G401 (cell line): Measurements from ENCODE around the gene MORN2. TPM values are rescaled to one million over a fixed set of nuclear protein-coding genes. Genes with fewer than 3 reads are reported as not detected.
A peak's percentile ranks its signal among the peaks of the same experiment; 100 is the strongest.
"Not testable (repeated sequence)": the region's sequence is repeated elsewhere in the genome, so short reads cannot be mapped to it uniquely, and the experiment has no call there.

Source experiments
- DNase-seq: peaks from one replicate; pipeline ENCODE4 v3.0.0-alpha.2; 2015; ENCODE audit warnings: low spot score
- in situ Hi-C: cut with HindIII; loops from 2 replicates; pipeline ENCODE4 v1.10.0; 2016; ENCODE audit warnings: low sequenced_read_pairs, mixed read lengths
- total RNA-seq: library from RNA; depleted of rRNA; stranded (reverse); fragments of >200 nt; shearing (Covaris generic); gene quantifications from 2 replicates; pipeline ENCODE4 v1.2.3, GENCODE V29; 2014; rRNA removed

The MORN2 gene
- 29.6 and 30.5 TPM in 2 replicates for total RNA-seq

DNA sequence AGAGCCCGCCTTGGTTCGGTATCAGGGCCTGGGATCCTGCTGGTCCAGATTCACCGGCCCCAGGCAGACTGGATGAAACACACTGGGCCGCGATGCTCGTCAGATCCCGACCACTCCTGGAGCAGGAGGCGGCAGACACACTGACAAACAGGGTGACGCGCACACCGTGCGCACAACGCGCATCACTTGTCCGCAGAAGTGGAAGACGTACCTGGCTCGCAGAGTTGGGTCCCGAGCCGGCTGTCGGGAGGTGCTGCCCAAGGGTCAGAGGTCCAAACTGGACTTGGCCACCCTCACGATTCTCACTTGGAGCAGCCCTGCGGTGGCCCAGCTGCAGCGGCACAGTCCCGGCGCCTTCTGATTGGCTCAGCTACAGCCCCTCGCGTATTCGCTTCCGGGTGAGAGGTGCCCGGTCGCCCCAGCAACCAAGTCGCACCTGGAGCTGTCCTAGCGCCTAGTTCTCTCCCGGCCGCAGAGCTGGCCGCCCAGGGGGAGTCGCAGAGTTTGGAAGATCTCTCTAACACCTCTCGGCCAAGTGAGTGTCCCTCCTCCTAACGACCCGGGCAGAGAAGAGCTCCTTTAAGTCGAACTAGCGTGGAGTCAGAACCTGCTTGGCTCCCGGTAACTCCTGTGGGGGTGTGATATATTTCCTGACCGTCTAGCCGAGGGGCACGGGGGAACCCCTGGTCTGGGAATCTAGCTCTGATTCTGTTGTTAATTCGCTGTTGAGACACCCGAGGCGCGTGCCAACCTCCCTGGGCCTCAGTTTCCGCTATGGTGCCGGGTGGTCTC, at the start of gene MORN2, which contains the start of gene DHX57:
Gene MORN2 (plus strand): TSS at position 401 of the 792 bp plus-strand sequence.
Gene DHX57 (minus strand): TSS at position 359 of the 792 bp plus-strand sequence. CDS start 7,529 bp downstream, outside the sequence.
- DNase-seq = peak; percentile 89
- in situ Hi-C loops = no loop called here

DNA sequence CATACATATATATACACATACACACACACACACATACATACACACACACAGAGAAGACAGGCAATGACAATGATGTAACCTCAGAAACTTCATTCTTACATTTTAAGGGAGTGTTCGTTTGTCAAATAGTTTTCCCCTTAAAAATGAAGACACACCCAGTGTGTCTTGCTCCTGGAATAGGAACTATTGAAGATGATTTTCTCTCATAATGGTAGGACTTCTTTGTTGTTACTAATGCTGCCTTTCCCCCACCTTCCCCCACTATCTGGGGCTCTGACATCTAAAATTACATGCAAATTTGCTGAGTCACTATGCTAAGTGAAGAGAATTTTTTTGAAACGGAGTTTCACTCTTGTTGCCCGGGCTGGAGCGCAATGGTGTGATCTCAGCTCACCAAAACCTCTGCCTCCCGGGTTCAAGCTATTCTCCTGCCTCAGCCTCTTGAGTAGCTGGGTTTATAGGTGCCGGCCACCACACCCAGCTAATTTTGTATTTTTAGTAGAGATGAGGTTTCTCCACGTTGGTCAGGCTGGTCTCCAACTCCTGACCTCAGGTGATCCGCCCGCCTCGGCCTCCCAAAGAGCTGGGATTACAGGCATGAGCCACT, 48.1 kb upstream of the MORN2 start:
- in situ Hi-C loops, DNase-seq: not testable (repeated sequence)

DNA sequence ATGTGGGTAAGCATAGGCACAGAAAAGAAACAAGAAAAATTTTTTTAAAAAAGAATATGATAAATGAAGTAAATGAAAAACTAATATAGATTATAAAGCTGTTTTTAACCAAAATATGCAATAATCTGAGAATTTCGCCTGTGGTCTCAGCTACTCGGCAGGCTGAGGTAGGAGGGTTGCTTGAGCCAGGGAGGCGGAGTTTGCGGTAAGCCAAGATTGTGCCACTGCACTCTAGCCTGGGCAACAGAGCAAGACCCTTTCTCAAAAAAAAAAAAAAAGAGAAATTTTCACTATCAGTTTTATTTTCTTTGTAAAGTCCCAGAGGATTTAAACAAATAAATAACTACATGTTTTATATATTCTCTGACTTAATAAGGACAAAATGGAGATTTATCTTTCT, 47.3 kb upstream of the MORN2 start:
- DNase-seq = no peak
- in situ Hi-C loops = no loop called here

DNA sequence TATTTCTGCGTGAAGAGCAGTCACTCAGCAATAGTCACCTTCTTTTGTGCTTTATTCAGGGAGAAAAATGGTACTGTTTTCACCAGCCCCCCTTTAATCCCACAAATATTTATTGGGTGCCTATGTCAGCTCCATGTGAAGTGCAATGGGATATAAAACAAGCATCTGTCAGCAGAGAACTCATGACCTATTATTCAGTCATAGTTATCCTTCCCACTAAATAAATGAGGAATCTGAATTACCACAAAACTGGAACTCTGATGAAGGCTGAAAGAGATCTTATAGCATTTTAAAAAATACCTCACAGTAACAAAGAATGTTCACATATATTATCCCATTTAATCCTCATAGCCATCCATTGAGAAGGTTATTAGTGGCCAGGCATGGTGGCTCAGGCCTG, 45.8 kb upstream of the MORN2 start:
- in situ Hi-C loops = no loop called here

DNA sequence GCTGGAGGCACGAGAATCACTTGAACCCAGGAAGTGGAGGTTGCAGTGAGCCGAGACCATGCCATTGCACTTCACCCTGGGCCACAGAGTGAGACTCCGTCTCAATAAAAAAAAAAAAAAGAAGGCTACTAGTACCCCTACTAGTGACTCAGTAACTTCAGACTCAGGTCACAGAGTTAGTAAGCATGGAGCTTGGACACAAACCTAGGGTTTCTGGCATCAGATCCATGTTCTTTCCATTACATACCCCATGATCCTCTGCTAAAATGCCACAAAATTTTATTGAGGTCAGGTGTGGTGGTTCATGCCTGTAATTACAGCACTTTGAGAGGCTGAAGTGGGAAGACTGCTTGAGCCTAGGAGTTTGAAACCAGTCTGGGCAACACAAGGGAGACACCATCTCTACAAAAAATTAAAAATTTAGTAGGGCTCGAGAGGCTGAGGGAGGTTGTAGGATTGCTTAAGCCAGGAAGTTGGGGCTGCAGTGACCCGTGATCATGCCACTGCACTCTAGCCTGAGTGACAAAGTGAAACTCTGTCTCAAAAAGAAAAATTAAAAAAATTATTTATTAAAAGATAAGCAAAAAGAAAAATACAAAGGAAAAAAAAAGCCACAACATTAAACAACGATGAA, 45.1 kb upstream of the MORN2 start:
- DNase-seq = no peak
- in situ Hi-C loops = no loop called here

More for the DNA sequence above, 45.8 kb upstream of the MORN2 start:
- no peak for DNase-seq

DNA sequence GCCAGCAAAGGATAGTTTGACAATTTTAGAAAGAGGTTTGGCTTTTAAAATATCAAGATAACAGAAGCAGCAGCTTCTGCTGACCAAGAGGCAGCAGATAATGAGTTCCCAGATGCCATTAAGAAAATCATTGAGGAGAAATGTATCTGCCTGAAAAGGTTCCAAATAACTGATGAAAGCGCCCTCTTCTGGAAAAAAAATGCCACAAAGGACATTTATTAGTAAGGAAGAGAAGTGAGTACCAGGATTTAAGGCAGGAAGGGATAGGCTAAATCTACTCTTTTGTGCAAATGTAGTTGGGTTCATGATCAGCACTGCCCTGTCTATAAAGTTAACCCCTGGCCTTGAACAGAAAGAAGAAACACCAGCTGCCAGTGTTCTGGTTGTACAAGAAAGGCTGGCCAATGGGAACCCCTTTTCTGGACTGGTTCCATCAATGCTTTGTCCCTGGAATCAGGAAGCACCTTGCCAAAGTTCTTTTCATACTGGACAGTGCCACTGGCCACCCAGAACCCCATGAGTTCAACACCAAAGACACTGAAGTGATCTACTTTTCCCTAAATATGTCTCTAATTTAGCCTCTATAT, 40.7 kb upstream of the MORN2 start:
- DNase-seq = peak; percentile 28
- in situ Hi-C loops = no loop called here

DNA sequence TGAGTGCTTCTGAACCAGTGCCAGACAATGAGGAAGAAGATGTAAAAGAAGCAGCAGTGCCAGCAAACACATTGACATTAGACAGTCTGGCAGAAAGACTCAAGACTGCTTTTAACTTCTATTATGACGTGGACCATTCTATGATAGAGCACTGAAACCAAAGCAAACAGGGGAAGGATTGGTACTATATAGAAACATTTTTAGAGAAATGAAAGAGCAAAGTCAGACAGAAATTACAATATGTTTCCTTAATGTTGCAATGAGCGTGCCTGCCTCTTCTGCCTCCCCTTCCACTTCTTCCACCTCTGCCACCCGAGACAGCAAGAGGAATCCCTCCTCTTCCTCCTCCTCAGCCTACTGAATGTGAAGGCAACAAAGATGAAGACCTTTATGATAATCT, 39.8 kb upstream of the MORN2 start:
- DNase-seq = no peak
- in situ Hi-C loops = no loop called here

DNA sequence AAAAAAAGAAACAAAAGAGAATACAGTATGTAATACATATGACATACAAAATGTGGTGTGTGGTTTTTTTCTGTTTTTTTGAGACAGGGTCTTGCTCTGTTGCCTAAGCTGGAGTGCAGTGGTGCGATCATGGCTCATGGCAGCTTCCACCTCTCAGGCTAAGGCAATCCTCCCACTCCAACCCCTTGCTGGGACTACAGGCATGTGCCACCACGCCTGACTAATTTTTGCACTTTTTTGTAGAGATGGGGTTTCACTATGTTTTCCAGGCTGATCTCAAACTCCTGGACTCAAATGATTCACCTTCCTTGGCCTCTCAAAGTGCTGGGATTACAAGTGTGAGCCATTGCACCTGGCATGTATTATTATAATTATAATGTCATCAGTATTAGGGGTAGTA, 39.0 kb upstream of the MORN2 start:
- in situ Hi-C loops = no loop called here
- no peak for DNase-seq

DNA sequence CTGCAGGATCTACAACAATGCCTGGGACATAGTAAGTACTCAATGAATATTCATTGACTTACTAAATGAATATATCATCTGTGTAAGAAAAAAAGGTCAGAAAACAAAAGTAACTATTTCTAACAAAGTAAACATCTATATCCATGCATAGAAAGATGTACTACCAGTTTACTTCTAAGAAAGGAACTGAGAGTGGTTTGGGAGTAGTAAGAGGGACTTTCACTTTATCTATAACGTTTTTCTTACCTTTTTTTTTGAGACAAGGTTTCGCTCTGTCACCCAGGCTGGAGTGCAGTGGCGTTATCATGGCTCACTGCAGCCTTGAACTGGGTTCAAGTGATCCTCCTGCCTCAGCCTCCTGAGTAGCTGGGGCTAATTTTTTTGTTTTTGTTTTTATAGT, 25.7 kb upstream of the MORN2 start:
- in situ Hi-C loops = no loop called here
- DNase-seq = no peak

DNA sequence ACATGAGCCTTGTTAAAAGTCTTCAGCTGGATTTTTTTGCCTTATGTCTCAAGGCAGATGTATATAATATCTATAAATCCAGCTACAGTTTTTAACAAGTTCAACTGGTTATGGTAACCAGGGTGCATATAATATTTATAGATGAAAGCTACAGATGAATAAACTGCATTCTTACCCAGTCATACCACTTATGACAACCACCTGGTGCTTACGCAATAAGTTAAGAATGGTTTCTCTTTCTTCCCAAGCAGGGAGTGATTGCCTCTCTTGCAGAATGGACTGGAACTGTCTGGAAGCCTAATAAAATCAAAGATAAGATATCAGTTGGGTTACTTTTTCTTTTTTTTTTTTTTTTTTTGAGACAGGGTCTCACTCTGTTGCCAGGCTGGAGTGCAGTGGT, 19.6 kb upstream of the MORN2 start:
- in situ Hi-C loops = no loop called here
- DNase-seq = no peak

DNA sequence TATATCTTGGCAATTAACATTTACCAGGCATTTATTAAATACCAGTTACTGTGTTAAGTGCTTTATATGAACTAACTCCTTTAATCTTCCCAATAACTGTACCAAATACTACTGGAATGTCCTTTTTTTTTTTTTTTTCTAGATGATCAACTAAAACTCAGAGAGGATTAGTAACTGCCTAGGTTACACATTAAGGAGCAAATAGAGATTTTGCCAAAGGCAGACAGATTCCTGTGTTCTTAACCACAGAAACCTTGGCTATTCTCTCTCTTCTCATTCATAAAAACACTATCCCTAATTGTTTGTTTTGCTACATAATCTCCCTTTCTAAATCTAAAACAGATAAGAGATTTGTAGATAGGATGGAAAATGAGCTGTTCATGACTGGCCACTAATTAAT, 13.3 kb upstream of the MORN2 start:
- in situ Hi-C loops = no loop called here
- DNase-seq = no peak

DNA sequence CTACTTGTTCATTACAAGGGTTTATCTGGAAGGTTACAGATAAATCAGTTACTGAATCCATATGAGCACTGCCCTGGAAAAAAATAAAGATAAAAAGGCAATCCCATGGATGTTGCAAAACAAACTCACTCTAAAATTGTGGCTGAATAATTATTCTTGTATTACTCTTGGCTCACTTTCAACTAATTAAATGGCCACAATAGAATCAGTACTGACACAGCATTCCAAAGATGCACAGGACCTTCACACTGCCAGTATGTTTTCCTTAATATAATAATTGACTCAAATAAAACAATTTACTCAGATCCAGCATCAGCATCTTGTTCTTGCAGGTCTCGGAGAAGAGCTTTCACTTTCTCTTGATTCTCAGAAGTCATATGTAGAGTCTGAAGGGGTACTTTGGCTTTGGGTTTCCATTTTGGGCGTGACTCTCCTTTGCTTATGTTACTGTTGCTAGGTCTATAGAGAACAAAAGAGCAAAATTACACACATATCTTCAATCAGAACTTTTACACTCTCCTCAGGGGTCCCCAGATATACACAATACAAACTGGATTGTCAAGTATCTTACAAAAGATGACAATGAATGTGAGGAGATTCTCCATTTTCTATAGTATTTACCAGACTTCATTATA, 12.6 kb upstream of the MORN2 start:
- in situ Hi-C loops = no loop called here
- DNase-seq = no peak

DNA sequence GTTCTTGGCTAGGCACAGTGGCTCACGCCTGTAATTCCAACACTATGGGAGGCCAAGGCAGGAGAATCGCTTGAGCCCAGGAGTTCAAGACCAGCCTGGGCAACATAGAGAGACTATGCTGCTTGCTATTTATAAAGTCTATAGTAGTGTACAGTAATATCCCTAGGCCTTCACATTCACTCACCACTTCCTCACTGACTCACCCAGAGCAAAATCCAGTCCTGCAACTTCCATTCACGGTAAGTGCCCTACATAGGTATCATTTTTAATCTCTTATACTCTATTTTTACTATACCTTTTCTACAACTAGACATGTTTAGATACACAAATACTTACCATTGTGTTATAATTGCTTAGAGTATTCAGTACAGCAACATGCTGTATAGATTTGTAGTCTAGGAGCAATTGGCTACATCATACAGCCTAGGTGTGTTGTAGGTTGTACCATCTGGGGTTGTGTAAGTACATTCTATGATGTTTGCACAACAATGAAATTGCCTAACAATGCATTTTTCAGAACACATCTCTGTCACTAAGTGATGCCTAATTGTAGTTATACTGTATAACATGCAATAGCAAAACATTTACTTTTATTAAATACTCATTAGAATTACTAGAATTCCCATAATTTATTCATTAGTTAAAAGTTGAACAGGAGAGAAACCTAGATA, 8.9 kb upstream of the MORN2 start:
- DNase-seq = no peak
- in situ Hi-C loops = no loop called here

DNA sequence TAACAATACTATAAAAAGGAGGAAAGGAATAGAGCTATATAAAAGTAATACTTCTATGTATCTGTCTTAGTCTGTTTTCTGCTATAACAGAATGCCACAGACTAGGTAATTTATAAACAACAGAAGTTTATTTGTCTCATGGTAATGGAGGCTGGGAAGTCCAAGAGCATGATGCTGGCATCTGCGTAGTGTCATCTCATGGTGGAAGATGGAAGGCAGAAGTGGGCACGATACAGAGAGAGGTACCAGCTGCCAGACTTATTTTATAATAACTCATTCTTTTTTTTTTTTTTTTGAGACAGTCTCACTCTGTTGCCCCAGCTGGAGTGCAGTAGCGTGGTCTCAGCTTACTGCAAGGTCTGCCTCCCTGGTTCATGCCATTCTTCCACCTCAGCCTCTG, 4.3 kb upstream of the MORN2 start:
- no peak for DNase-seq
- in situ Hi-C loops = no loop called here

DNA sequence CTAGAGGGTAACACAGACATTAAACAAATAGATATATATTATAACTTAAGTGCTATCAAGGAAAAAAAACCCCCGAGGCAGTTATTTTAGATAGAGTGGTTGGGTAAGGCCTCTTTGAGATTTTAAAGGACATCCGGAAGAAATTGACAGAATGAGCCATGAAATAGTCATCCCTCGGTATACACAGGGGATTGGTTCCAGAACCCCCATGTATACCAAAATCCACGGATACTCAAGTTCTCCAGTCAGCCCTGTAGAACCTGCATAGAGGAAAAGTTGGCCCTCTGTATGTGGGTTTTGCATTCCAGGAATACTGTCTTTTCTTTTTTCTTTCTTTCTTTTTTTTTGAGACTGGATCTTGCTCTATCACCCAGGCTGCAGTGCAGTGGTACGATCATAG, 2.0 kb upstream of the MORN2 start:
- in situ Hi-C loops = no loop called here
- no peak for DNase-seq

DNA sequence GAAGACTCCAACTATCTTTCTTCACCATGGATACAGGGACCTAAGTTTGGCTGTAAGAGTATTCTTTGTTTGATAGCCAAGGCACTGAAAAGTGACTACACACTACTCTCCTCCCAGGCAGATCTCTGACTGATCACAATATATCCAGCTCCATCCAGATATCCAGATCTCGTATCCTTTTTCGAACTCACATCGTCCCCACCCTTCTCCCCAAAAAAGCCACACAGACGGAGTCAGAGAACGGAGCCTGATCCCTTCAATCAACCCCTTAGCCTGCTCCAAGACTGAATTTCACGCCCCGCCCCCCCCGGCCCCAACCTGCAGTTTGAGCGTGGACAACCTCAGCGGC, 575 bp upstream of the MORN2 start:
- in situ Hi-C loops = no loop called here
- DNase-seq = no peak

DNA sequence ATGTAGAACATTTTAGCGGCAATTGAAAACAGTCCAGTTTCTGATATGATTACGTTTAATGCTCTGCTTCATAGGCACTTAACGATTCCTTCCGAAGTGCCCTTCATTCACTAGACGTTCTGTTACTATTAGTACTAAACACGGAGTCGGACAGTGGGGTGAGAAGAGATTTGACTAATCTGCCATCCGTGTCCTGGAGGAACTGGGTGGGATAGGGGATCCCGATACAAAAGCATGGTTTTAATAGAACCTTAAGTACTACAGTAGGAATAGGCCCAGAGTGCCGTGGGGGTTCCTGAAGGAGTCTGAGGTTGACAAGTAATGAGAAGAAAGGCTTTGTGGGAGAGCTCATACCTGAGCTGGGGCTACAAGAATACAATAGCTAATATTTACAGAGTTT, 631 bp downstream of the MORN2 start:
- DNase-seq = peak; percentile 4
- in situ Hi-C loops = no loop called here

DNA sequence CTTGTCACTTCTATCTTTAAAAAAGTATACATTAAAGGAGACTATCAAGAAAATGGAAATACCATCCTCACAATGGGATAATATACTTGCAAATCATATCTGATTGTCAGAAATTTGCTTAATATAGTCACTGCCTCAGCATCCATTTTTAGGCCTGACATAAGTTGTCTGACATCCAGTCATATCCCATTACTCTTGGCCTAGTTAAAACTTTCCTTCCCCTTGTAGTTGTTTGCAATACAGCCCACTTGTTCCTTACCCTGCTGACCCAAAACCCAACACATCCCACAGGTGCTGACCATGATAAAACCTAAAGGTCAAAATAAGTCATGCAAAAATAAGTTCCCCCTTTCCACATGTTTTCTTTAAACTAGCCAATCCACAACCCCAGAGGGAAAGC, 10.3 kb downstream of the MORN2 start:
- in situ Hi-C loops = no loop called here
- DNase-seq = no peak

DNA sequence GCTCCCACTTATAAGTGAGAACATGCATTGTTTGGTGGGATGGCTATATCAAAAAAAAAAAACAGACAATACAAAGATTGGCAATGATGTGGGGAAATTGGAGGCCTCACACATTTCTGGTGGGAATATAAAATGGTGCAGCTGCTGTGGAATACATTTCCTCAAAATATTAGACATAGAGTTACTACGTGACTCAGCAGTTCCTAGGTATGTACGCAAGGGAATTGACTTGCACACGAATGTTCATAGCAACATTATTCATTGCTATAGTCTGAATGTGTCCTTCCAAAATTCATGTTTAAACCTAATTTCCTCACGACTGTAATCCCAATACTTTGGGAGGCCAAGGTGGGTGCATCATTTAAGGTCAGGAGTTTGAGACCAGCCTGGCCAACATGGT, 11.6 kb downstream of the MORN2 start:
- in situ Hi-C loops = no loop called here
- no peak for DNase-seq
